Measurements from ENCODE around the gene RWDD3.

RWDD3 gene

GRCh38 chr1:95284420-95284819 is 50.4 kb downstream of the RWDD3 start:
- DNase-seq: no peak

- DNase-seq: no peak
Measured at GRCh38 chr1:95286479-95286878, 52.5 kb downstream of the RWDD3 start.

DNA sequence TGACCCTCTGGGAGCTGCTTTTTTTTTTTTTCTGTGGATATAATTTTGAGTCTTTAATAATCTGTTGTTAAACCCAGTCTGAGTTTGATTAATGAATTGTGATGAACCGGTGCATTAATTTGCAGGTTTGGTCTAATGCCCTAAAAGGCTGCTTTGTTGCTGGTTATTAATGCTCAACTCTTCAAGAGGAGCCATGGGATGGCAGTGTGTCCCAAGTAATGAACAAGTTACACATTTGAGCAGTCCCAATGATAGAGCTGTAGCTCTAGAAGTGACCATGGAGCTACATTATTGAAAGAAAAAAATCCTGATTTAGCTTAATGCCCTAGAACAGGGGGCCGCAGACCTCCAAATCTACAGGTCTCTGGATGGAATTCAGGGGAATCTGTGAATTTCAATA is 53.1 kb downstream of the RWDD3 start:
- DNase-seq: peak; percentile 27 to 55

DNA sequence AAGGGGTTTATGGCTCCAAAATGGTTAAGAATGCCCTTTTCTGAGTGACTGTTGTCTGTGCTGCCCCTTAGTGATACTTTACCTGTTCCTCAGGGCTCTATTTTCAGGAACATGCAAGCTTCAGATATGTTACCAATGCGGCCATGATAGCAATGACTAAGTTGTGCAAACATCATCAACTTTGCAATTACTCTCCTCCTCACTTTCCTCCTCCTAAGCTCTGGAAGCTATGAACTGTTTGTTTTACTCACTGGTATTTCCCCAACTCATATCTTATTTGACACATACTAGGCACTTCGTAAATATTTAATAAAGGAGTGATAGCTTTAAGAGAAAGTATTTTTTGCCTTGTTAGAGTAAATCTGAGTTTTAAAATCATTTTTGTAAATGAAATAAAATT is 53.8 kb downstream of the RWDD3 start:
- no peak for DNase-seq
